Activated CD8-positive, alpha-beta memory T cell treated with anti-CD3 and anti-CD28 coated beads for 36 hours (primary cell): ENCODE data around the gene RAPGEF2. TPM values are rescaled to one million over a fixed set of nuclear protein-coding genes. Genes with fewer than 3 reads are reported as not detected.

Source experiments
- CTCF ChIA-PET: fragments of 350-600 bp; sonication (Branson Sonifier 250); formaldehyde crosslinking; loops from one replicate; lab custom pipeline; 2021; ENCODE audit warnings: antibody characterized with exemption; lab: Charles Lee
- POLR2A ChIA-PET: fragments of 350-600 bp; sonication (Branson Sonifier 250); formaldehyde crosslinking; loops from one replicate; lab custom pipeline; 2021; ENCODE audit warnings: antibody characterized with exemption; lab: Charles Lee
- total RNA-seq, 2 experiments: library from RNA; stranded (reverse); gene quantifications; one replicate each; pipeline ENCODE4 v1.2.3, GENCODE V29; 2021

Gene RAPGEF2
- total RNA-seq, 2 experiments from 2014 or later: 33.1 to 34.6 TPM

DNA sequence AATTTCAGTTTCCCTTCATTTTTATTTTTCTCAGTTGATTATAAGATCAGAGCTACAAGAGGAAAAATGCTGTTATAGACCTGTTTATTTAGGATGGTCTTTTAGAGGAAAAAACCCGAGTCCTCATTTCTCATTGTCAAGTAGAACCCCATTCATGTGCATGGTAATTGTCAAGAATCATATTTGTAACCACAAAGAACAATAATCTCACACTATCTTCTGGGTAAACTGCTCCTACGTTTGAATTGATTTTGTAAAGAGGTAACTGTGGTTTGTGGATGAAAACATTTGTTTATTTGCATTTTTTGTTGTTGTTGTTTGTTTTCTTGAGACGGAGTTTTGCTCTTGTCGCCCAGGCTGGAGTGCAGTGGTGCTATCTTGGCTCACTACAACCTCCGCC, 23.8 kb downstream of the RAPGEF2 start:
- ChIA-PET POLR2A (no interaction called here), CTCF (interaction anchor here (1.2 kb wide), 1 partner anchor 49 kb away, joined by 3 read pairs; no protein-coding TSS in a partner anchor)

DNA sequence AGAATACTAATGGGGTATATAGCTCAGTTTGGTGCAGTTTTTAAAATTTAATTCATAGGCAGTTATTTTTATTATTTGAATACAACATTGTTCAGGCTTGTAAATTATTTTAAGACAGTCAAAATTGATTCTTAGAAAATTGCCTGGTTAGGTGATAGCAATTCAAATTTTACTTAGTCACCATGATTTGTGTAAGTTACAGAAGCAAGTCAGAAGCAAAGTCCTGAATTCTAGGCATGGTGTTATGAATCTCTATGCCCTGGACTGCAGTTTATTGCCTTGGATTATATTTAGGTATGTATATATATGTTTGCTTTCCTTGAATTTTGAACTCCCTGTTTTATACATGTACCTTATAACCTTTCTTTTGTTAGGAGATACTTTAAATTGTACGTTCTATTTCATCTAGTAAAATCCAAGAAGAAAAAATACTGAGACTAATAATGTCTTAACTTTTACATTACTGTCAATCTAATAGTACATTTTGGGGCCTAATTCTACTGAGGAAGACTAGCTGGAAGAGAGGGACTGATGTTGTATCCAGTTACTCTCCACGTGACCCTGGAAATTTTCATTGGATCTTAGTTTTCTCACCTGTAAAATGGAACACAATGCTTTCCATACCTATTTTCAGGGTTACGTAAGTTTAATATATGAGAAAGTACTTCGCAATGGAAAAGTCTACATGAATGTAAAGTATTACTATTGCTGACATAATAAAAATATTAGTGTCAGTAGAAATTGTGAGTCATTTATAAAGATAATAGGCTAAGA, 25.1 kb downstream of the RAPGEF2 start:
- ChIA-PET POLR2A (no interaction called here), CTCF (interaction anchor here (1.2 kb wide), 1 partner anchor 48 kb away, joined by 3 read pairs; no protein-coding TSS in a partner anchor)

DNA sequence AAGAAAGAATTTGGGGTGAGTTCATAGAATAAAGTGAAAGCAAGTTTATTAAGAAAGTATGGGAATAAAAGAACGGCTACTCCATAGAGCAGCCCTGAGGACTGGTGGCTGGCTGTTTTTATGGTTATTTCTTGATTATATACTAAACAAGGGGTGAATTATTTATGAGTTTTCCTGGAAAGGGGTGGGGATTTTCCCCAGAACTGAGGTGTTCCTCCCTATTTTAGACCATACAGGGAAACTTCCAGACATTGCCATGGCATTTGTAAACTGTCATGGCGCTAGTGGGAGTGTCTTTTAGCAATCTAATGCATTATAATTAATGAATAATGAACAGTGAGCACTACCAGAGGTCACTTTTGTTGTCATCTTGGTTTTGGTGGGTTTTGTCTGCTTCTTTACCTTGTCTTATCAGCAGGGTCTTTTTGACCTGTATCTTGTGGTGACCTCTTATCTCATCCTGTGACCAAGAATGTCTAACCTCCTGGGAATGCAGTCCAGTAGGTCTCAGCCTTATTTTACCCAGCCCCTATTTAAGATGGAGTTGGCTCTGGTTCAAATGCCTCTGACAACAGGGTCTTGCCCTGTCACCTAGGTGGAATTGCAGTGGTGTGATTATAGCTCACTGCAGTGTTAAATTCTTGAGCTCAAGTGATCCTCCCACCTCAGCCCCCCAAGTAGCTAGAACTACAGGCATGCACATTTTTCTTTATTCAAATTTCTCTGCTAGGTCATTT, 27.1 kb downstream of the RAPGEF2 start:
- ChIA-PET POLR2A (interaction anchor here (0.6 to 0.7 kb wide), 2 partner anchors 52 to 885 kb away, joined by 3 read pairs; no protein-coding TSS in a partner anchor), CTCF (no interaction called here)

DNA sequence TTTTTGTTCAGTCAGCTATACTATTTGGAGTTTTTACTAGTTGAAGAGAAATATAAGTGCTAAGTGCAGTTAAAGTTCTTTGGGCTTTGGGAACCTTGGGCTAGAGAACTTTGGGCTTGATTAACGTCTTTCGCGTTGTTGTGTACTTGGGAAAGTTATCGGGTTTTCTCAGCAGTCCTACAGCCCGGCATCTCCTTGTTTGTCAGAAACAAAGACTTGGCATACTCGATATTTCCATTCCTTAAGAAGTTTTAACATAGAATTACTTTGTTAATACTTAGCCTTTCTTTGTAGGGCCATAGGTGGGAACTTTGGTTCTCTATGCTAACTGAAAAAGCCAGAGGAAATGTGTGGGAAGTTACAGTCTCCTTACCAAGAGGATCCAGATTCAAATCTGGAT, 28.7 kb downstream of the RAPGEF2 start:
- CTCF ChIA-PET: no interaction called here
- POLR2A ChIA-PET: interaction anchor here (0.6 kb wide), 1 partner anchor 34 kb away, joined by 3 read pairs; no protein-coding TSS in a partner anchor

DNA sequence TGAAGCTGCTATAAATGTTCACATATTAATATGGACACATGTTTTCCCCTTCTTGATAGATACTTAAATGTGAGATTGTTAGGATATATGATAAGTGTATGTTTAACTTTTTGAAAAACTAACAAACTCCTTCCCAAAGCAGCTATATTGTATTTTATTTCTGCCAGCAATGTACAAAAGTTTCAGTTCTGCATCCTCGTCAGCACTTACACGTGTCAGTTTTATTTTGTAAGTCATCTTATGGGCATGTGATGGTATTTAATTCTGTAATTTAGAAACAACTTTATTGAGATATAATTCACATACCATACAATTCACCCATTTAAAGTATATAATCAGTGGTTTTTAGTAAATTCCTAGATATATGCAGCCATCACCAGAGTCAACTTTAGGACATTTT, 31.6 kb downstream of the RAPGEF2 start:
- ChIA-PET POLR2A (no interaction called here), CTCF (no interaction called here)

DNA sequence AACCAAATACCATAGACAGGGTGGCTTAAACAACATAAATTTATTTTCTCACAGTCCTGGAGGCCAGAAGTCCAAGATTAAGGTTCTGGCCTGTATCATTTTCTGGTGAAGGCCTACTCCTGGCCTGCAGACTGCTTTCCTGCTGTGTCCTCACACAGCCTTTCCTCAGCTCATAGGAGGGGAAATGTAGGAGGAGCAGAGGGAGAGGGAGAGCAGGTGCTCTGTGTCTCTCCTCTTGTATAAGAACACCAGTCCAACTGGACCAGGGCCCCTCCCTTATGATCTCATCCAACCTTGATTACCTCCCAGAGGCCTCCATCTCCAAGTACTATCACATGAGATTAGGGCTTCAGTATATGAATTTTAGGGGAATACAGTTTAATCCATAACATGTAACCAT, 34.3 kb downstream of the RAPGEF2 start:
- POLR2A ChIA-PET: no interaction called here
- CTCF ChIA-PET: no interaction called here

DNA sequence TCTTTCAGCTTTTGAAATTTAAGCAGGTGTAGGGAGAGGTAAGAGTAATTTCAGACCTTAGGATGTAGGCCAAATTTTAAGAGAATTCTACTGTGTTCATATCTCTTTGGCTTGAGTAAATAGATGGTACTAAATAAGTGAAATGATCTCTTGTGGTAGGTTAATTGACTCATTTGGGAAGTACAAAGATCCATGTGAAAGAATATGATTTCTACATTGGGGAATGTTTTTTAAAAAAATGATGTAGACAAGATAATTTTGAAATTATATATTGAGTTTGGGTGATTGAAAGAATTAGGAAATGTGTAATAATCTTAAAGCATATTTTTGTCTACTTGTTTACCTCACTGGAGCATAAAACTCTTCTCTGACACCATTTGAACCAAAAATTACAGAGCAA, 35.6 kb downstream of the RAPGEF2 start:
- POLR2A ChIA-PET: no interaction called here
- CTCF ChIA-PET: no interaction called here

DNA sequence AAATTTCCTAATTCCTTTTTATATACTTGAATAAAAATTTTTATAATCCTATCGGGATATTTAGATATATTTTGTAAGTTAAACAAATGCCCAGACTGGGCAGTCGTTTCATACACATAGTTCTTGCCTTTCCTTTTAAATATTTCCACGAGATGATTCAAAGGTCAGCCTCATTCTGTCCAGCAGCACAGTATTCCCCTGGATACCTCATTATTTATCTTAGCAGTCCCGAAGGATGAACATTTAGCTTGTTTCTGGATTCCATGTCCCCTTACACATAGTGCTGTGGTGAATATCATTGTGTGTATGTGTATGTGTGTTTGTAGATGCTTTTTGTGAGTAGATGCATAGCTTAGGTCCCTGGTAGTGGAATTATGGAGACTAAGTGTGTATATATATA, 38.3 kb downstream of the RAPGEF2 start:
- CTCF ChIA-PET: interaction anchor here (0.7 kb wide), 1 partner anchor 15 kb away, joined by 3 read pairs; no protein-coding TSS in a partner anchor

DNA sequence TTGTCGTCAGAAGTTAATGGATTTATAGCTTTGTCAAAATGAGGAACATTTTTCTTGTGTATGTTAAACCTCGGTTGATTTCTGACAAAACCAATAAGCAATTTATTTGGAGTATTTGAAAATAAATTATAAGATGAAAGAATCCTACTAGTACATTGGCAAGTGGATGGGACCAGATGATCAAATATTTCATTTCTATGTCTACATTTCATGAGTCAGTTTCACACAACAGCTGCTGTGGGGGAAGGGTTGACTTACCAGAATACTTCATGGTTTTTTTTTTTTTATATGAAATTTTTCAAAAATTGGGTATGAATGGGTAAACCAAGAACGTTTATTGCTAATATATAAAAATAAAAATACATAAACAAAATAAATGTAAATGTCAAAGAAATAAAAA, 39.4 kb downstream of the RAPGEF2 start:
- CTCF ChIA-PET: no interaction called here
- POLR2A ChIA-PET: no interaction called here

More for the DNA sequence above, 38.3 kb downstream of the RAPGEF2 start:
- POLR2A ChIA-PET: no interaction called here

DNA sequence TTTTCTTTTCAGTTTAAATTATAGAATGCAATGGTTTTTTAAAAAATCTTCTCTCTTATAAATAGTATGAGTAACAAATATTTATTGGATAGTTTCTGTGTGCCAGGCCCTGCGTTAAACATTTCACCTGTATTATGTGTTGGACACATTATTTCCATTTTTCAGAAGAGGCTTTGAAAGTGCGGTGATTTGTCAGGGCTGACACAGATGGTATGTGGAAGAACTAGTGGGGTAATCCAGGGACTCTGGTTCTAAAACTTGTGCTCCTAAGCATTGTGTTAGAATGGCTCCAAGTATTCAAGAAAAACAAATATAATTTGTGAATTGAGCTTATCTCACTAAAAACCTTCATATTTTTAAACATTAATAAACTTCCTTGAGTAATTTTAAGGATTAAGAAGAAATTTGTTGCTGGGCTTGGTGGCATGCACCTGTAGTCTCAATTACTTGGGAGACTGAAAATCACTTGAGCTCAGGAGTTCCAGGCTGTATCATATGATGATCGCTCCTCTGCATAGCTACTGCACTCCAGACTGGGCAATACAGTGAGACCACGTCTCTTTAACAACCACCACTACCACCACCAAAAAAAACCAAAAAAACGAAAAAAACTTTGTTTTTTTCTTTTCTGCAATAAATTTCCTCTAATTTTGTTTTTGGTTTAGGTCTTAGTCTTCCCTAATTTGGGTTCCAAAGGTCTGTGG, 40.0 kb downstream of the RAPGEF2 start:
- ChIA-PET CTCF (no interaction called here), POLR2A (no interaction called here)

DNA sequence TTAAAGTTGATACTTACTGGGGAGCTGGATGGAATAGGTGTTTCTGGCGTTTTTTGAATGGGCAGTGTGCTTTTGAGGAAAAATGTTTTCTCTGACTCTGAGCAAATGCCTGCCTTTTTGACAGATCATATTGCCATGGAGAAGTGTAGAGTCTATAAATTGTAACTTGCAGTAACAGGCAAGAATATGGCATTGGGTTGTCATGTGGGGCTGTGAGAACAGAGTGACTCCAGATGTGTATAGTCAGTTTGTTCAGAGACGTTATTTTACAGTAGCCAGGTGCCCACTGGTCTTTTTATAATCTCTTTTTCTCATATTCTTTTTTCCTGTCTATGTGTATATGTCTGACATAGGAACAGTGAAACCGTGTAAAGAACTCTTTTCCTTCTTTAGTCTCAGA, 40.8 kb downstream of the RAPGEF2 start:
- CTCF ChIA-PET: no interaction called here

DNA sequence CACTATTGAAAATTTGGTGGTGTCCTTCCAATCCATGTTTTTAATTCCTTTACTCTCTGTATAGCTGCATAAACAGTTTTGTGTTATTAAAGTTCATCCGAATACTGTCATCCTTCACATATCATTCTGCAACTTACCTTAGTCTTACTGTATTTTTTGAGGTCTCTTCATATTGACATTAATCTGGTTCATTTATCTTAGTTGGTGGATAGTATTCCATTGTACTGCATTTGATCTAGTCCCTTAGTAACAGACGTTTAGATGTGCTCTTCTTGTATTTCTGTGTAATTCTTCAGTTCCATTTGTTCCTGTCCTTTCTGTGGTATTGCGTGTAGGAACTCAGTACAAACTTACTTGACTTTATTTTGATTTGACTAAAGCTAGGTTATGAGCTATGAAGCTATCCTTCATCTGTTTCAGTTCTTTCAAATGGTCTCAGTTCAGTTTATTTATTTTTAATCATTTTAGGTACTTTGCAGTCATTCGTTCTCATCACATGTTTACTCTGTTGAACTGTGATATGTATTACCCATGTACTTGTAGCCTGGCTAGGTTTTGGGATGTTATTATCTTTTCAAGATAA, 41.3 kb downstream of the RAPGEF2 start:
- POLR2A ChIA-PET: no interaction called here
- CTCF ChIA-PET: no interaction called here

More for the DNA sequence above, 40.8 kb downstream of the RAPGEF2 start:
- POLR2A ChIA-PET: no interaction called here

DNA sequence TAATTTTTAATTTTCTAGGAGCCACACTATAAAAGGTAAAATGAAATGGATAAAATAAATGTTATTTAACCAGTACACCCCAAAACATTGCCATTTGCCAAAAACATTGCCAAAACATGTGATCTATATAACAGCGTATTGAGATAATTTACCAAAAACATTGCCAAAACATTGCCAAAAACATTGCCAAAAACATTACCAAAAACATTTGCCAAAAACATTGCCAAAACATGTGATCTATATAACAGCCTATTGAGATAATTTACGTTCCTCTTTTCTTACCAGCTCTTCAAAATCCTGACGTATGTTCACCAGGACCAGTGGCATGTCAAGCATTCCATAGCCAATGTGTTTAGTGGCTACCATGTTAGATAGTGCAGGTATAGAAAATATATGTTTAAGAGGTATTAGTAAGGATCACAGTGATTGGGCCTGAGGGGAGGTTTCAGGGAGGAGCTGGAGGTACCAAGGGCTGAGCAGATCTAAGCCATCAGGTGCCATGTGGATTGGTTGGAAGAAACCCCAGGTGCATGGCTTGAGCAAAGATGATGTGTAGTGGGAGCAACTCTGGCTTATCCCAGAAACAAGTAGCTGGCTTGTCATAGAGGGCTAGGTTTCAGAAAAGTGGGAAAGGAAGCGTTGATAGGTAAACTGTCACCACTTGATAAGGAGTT, 42.6 kb downstream of the RAPGEF2 start:
- POLR2A ChIA-PET: no interaction called here
- CTCF ChIA-PET: no interaction called here

DNA sequence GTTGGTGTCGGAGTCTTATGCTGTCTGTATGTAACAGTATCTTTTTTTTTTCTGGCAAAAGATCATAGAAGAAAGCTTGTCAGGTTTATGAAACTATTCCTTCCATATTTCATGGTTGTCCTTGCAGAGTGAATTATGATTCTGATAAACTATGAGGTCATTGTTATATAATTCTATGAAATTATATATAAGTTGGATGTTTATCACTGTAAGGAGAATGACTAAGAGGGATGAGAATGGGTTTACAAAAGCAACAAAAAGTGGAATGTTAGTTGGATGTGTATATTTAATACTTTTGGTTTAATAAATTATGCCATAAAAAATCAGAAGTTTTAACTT, 43.1 kb downstream of the RAPGEF2 start:
- ChIA-PET CTCF (no interaction called here), POLR2A (no interaction called here)

DNA sequence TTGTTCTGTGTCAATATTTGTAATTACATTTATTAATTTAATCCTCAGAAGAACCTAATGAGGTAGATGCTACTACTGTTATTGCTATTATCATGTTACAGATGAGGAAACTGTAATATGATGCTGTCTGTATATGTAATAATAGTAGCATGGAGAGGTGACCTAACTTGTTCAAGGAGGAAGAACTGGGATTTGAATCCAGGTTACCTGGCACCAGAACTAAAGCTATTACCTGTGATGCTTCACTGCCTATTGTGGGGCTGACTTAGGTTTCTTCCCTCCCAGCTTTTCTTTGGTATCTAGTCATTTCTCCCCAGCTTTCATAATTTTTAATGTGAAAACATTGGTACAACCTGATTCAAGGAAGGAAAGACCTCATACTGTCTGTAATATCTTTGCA, 43.6 kb downstream of the RAPGEF2 start:
- ChIA-PET POLR2A (no interaction called here), CTCF (no interaction called here)

DNA sequence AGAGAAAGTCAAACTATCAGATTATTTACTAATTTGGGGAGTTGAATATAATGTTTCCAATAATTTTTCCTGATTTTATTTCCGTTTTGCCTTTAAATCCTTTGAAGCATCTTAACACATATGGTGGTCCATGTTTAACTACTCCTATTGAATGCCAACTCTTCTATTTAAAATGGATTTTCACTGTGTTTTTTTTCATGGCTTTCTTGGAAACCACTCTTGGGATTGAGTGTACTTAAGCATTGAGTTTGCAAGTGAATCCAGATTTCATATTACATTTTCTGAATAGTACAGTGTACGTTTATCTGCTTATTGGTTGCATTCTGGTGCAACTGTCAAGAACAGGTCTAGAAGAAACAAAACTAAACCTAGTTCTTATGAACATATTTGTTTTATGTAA, 45.6 kb downstream of the RAPGEF2 start:
- ChIA-PET CTCF (no interaction called here), POLR2A (no interaction called here)

DNA sequence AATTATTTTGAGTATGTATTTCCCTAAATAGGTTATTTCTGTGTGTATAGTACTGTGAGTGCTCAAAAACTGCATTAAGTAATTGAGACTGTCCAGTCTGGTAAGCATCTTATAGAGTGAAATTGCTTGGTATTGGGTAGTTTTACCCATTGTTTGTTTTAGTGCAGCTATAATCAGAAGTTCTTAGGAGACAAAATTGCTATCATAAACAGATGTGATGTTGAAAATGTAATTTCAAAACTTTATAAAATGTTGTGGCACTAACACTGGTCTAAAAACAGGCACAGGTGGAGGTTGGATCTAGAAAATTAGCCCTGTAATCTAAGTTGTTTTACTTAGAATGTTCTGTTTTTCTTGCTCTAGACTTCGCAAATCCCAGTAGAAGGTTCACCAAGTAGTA, 46.8 kb downstream of the RAPGEF2 start:
- ChIA-PET POLR2A (no interaction called here), CTCF (no interaction called here)

DNA sequence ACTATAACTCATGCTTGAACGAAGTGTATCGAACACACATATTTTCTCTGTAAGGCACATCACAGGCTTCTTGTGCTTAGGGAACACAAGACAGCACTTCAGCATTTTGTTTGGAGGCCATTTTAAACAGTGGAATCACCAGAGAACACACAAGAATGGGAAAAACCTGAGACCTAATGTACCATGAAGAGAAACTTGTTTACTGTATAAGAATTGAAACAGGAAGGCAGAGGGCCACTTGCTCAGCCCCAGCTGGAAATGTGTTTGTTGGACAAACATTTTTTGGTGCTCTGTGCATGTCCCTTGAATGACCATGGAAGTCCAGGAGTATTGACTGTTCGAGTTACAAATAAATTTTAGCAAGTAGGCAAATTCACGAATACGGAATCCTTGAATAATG, 47.5 kb downstream of the RAPGEF2 start:
- POLR2A ChIA-PET: no interaction called here

DNA sequence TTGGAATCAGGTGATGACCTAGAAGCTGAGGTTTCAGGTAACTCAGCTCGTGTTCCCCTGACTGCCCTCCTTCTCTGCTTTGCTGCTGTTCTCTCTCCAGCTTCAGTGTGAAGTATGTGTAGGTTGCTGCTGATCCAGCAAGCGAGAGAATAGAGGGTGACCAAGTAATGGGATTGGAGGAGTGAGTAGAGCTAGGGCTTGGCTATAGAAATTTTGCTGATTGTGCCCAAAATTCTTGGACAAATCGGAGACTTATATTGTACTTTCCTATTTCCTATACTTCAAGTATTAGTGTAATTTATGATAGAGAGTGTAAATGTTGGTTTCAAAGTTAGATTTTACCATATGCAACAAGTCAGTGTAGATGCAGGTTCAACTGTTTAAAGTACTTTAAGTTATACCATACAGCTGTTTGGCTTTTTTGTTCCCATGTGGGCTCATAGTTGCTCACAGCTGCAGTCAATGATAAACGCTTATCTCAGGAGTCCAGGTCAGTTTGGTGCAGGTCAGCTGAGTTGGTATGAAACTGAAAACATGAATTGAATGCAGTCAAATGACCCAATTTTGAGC, 48.0 kb downstream of the RAPGEF2 start:
- ChIA-PET CTCF (interaction anchor here (0.8 kb wide), 1 partner anchor 293 kb away, joined by 3 read pairs; no protein-coding TSS in a partner anchor), POLR2A (no interaction called here)

More for the DNA sequence above, 47.5 kb downstream of the RAPGEF2 start:
- CTCF ChIA-PET: interaction anchor here (0.8 kb wide), 1 partner anchor 293 kb away, joined by 3 read pairs; no protein-coding TSS in a partner anchor
